Neural progenitor cell (in vitro differentiated cells): ENCODE measurements around the gene HES2.

ENCODE experiments used
- EZH2 ChIP-seq: fragments of 200-600 bp; sonication (generic); IDR thresholded peaks from 2 replicates; pipeline ENCODE4 v1.6.1; 2017; ENCODE audit warnings: antibody characterized with exemption, mild to moderate bottlenecking, moderate library complexity
- EZH2phosphoT487 ChIP-seq: fragments of 200-600 bp; sonication (generic); IDR thresholded peaks from 2 replicates; pipeline ENCODE4 v1.6.1; 2017; ENCODE audit warnings: antibody characterized with exemption
- TF ChIP-seq, protein P1 (sequence below): fragments of 200-600 bp; sonication (generic); IDR thresholded peaks from 2 replicates; pipeline ENCODE4 v1.5.1; 2017; ENCODE audit warnings: antibody characterized with exemption, mild to moderate bottlenecking

- TF ChIP-seq, protein P1, sequence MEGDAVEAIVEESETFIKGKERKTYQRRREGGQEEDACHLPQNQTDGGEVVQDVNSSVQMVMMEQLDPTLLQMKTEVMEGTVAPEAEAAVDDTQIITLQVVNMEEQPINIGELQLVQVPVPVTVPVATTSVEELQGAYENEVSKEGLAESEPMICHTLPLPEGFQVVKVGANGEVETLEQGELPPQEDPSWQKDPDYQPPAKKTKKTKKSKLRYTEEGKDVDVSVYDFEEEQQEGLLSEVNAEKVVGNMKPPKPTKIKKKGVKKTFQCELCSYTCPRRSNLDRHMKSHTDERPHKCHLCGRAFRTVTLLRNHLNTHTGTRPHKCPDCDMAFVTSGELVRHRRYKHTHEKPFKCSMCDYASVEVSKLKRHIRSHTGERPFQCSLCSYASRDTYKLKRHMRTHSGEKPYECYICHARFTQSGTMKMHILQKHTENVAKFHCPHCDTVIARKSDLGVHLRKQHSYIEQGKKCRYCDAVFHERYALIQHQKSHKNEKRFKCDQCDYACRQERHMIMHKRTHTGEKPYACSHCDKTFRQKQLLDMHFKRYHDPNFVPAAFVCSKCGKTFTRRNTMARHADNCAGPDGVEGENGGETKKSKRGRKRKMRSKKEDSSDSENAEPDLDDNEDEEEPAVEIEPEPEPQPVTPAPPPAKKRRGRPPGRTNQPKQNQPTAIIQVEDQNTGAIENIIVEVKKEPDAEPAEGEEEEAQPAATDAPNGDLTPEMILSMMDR, result no peak
- TF ChIP-seq EZH2 (no peak), EZH2phosphoT487 (no peak)
Measured at GRCh38 chr1:6441586-6441985, 21.9 kb upstream of the HES2 start.
